HG02571 (cell line): ENCODE measurements around the gene RIMBP2.

Experiments used
- ATAC-seq: cut with Tn5 transposase; IDR thresholded peaks from one replicate; pipeline ENCODE4 v1.9.1; 2021; ENCODE audit warnings: mild to moderate bottlenecking, moderate library complexity; ENCODE audit not compliant: unreplicated experiment

The RIMBP2 gene

GRCh38 chr12:130353081-130353480, 363.0 kb downstream of the RIMBP2 start:
- ATAC-seq, result no peak

GRCh38 chr12:130351326-130351725, 364.8 kb downstream of the RIMBP2 start:
- ATAC-seq, result no peak

- ATAC-seq, result no peak
Observed at GRCh38 chr12:130350715-130351114, 365.4 kb downstream of the RIMBP2 start.

GRCh38 chr12:130347588-130347987, 368.5 kb downstream of the RIMBP2 start:
- ATAC-seq, result no peak
